ENCODE results near the gene ATAD5.
"Not testable (repeated sequence)": the region's sequence is repeated elsewhere in the genome, so short reads cannot be mapped to it uniquely, and the experiment has no call there.

Gene ATAD5

DNA sequence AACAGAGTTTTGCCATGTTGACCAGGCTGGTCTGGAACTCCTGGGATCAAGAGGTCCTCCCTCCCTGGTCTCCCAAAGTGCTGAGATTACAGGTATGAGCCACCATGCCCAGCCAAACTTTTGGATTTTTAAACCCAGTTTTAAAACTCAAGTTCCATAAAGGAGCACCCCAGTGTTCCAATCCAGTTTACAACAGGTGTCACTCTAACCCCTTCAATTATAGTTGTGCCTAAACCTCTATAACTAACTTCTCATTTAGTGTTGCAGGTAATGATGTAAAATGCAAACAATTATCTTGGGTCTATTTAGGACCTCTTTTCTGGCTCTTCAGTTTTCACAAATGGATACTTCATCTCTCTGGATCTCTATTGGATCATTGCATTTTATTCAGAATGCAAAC, 82.2 kb downstream of the ATAD5 start:
- DNase-seq: no peak

DNA sequence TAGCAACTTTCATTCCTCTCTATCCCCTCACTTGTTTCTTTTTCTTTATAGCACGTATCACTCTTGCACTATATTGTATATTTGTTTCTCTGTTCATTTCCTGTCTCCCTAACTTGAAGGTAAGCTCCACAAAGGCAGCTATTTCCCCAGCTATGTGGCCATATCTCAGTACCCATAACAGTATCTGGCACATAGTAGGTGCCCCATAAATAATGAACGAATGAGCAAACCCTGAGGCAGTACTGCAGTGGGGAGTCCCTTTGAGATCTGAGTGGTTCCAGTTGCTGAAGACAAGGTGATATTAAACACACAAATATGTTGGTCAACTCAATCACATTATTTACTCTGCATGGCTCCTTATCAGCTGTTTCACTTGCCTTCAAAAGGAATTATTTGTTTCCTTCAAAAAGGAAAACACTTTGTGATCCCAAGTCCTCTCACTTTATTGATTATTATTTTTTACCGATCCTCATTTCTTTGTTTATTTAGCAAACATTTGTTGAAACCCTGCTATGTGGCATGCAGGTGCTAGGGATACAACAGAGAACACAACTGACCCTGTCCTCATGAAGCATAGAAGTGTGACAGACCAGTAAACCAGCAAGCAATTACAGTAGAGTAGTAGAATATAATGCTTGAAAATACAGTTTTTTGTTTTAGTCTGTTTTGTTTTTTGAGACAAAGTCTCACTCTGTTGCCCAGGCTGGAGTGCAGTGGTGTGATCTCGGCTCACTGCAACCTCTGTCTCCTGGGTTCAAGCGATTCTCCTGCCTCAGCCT, 84.3 kb downstream of the ATAD5 start:
- DNase-seq: no peak

DNA sequence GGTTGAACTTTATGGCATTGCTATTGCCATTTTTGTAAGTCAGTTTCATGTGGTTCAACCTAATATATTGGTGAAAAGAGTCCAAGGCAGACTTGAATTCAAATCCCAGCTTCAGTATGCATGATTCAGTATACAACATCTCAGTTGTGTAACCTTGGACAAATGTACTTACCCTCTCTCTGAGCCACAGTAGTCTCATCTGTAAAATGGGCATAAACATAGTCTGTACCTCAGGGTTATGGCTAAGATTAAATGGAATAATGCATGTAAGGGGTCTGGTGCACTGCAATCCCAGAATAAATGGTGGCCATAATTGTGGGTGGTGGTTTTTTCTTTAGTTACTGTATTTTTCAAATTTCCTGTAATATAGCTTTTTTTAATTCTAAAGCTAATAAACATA, 85.3 kb downstream of the ATAD5 start:
- no peak for DNase-seq

DNA sequence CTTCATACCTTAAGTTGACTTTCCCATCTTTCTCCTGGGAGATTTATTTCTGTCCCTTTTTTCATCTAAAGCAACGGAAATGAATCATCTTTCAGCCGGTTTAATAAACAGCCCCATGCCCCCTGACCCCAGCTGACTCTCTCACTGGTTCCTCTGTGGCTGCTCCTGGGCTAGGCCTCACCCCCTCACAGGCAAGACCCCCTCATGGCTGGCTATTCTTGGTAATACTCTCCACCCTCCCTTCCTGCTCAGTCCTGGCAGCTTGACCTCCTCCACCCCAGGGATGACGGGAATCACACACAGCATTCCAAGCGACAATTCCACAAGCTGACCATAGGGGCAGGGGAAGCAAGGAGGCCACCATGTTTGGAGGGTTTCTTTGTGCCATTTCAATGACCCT, 88.5 kb downstream of the ATAD5 start:
- DNase-seq: peak; percentile 21

DNA sequence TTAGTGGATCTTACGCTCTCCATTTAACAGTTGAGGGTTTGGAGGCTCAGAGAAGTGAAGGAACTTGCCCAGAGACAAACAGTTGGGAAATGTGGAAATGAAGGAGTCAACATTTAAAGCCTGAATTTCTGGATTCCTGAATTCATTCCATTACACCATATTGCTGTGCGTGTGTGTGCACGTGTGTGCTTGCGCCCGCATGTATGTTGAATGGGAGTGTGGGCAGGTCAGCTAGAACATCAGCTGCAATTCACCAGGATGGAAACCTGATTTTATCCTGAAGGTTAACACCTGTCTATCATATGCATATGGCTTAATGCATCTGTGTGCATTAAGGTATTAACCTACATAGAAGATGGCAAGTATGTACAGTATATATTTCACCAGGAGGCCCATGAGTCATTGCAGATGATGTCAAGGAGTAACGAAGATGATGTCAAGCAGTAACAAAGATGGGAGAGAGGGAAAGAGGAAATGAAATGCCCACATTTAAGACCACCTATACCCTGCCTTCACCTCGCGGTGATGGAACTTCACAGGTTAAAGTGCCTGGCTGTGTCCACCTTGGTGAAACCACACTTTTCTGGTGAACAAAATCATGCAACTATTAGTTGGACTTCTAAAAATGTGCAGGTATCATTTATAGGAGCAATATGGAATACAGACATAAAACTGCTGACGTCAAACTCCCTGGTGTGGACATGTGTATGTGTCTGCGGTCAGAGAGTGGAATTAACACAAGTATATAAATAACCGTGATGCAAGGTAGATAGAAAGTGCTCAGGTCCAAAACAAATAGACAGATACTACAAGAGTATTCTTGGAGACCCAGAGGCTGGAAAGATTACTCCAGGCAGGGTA, 89.1 kb downstream of the ATAD5 start:
- no peak for DNase-seq

DNA sequence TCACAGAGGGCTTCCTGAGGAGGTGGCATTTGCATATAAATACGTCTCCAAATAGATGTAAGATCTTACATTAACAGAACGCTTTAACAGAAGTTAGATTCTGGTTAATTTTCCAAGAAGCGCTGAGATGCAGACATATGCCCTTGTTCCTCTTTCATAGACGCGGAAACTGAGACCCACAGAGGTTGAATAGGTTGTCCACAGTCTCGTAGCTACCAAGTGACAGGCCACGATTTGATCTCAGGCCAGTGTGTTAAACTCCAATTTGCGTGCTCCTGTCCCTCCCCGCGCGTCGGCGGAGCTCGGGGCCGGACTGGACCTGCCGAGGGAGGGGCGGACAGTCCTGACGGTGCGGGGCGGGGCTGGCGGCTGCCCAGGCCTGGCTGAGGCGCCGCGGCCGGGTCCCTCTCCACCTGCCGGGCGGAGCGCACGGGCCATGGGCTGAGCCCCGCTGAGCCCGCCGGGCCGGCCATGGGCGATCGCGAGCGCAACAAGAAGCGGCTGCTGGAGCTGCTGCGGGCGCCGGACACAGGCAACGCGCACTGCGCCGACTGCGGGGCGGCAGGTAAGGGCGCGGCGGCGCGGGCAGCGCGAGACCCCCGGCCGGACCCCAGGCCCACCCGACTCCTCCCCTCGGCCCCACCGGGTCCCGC, 89.9 kb downstream of the ATAD5 start, which contains the start of gene ADAP2:
TSS of gene ADAP2 (plus strand) at position 402 of the 653 bp plus-strand sequence. CDS start at position 472, 70 bp downstream.
- DNase-seq: peak; percentile 44

DNA sequence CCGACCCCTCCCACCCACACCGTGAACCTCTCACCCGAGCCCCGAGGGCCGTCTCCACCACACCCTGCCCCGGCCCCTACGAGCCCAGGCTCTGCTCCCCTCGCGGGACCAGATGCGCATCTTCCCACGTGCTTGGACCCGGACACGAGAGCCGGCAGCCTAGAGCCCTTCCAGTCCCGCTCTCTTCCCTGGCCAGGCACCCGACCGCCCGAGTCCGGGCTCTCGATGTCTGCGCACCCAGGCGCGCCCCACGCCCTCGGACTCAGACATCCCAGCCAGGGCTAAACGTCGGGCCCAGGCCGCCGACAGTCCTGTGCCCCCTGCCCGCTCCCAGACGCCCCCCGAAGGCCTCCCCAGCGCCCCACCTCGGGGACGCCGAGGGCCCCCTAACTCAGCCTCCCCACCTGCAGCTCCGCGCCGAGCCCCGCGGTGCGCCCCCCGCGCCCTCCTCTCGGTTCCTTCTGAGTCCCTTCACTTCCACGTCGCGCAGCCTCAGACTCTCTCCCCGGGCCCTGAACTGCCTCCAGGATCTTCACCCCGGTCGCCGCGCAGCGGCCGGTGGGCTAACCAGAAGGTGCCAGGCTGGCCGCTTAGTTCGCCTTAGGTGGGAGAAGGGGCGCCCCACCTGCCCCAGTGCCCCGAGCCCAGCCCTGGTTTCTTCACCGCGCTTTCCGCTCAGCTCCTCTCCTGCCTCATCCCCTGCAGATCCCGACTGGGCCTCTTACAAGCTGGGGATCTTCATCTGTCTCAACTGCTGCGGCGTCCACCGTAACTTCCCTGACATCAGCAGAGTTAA, 90.7 kb downstream of the ATAD5 start:
- no peak for DNase-seq

DNA sequence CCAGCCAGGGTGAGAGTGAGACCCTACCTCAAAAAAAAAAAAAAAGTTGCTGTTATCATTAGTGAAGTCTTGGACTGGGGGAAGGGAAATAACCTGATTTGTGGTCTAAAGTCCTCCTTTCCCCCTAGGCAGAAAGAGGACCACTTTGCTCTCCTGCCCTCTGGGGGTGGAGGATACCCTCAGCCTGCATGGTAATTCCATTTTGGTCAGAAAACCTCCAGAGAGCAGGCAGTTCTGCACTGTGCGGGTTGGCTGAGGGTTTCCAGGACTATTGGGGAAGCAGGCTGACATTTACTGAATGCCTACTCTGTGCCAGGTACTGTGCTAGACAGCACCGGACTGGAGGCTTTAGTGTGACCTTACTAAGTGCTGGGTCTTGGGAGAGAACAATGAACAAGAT, 92.6 kb downstream of the ATAD5 start:
- no peak for DNase-seq

DNA sequence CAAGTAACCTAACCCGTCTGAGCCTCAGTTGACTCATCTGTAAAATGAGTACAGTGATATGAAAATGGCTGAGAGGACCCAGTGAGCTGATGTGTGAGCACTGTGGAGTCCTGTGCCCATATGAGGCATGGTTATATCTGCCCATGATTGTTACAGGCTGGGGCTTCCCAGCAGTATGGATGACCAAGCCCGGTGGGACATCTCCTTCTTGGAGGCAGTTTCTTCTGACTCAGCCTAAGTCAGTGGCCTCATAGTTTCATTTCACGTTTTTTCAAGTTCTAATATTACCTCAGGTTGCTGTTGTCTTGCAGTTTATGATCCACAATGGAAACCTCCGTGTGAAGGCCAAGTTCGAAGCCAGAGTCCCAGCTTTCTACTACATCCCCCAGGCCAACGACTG, 94.8 kb downstream of the ATAD5 start:
- DNase-seq: no peak

DNA sequence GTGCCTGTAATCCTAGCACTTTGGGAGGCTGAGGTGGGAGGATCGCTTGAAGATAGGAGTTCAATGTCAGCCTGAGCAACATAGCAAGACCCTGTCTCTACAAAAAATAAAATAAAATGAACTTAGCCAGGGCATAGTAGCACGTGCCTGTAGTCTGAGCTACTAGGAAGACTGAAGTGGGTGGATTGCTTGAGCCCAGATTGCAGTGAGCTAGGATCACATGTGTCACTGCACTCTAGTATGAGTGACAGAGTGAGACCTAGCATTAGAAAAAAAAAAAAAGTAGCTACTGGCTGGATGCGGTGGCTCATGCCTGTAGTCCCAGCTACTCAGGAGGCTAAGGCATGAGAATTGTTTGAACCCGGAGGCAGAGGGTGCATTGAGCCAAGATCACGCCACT, 96.0 kb downstream of the ATAD5 start:
- DNase-seq: no peak

DNA sequence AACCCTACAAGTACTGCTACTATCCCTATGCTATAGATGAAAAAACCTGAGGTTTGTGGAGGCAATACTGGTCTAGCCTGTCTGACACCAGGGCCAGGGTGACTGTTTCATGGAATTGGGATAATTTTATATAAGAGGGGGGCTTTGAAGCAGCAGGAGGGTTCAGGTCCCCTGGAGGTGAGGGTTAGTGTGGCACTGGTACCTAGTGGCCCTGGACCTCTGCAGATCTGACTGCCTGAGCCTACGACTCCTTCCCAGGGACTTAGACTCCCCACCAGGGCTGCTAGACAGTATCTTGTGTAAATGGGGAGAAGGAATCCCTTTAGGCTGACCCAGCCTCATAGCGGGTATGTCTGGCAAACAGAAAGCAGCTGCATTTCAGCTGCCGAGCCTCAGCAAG, 96.8 kb downstream of the ATAD5 start:
- no peak for DNase-seq

DNA sequence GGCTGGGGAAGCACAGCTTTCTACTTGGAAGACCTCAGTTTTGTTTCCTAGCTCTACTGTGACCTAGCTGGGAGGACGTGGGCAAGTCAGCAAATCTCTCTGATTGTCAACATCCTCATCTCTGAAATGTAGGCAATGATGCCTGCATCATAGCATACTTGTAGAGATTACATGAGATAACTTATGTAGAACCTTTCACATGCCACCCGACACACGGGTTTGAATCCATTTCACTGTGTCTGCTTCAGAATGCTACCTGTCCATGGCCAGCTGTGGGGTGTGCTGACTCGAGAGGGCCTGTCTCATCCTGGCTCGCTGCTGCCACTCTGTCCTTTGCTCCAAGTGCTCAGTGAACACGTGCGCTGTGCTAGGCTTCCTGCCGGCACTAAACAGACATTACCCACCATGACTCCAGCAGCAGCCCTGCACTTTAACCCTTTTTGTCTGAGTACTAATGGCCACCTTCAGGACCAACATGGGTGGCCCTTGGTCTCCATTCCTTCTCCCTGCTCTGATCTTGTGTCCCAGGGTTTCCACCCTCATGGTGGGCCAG, 97.4 kb downstream of the ATAD5 start:
- DNase-seq: no peak

DNA sequence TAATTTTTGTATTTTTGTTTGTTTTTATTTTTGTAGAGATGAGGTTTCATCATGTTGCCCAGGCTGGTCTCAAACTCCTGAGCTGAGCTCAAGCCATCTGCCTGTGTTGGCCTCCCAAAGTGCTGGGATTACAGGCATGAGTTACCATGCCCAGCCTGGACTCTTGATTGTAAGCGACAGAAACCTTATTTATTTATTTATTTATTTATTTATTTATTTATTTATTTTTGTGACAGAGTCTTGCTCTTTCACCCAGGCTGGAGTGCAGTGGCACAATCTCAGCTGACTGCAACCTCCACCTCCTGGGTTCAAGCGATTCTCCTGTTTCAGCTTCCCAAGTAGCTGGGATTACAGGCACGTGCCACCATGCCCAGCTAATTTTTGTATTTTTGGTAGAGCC, 98.1 kb downstream of the ATAD5 start:
- not testable (repeated sequence) for DNase-seq

DNA sequence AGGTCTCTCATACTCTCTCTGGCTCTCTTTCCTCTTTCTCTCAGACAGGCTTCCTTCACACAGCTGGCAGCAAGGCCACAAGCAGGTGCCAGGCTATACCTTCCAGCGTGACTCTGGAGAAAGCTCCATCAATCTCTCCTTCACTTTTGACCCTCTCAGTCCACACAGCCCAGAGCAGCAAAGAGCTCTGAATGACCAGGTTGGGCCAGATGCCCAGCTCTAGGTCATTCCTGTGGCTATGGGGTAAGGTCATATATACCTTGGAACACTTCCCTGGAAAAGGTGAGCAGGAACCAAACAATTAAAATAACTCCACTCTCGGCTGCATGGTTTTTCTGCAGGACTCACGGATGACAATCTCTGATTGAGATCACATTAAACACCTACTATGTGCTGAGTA, 98.7 kb downstream of the ATAD5 start:
- no peak for DNase-seq

DNA sequence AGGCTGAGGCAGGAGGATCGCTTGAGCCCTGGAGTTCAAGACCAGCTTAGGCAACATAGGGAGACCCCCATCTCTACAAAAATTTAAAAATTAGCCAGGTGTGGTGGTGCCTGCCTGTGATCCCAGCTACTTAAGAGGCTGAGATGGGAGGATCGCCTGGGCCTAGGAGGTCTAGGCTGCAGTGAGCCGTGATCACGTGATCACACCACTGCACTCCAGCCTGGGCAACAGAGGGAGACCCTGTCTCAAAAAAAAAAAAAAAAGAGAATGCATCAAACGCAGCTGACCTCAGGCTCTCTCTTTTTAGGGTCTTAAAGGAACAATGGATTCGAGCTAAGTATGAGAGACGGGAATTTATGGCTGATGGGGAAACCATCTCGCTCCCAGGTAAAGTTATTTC, 99.8 kb downstream of the ATAD5 start:
- not testable (repeated sequence) for DNase-seq

DNA sequence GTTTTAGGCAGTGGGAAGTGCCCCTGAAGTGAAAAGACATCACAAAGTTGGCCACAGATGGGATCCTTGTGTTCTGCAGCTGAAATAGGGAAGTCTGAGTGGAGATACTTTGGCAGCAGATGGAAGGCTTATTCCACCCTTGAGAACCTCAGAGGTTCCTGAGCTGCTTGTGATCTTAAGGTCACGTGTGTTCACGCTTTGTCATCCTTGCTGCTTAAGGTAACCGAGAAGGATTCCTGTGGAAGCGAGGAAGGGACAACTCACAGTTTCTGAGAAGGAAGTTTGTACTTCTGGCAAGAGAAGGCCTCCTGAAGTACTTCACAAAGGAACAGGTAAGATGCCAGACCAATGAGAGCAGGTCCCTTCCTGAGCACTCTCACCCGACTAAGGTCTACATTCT, 102.2 kb downstream of the ATAD5 start:
- DNase-seq: no peak

DNA sequence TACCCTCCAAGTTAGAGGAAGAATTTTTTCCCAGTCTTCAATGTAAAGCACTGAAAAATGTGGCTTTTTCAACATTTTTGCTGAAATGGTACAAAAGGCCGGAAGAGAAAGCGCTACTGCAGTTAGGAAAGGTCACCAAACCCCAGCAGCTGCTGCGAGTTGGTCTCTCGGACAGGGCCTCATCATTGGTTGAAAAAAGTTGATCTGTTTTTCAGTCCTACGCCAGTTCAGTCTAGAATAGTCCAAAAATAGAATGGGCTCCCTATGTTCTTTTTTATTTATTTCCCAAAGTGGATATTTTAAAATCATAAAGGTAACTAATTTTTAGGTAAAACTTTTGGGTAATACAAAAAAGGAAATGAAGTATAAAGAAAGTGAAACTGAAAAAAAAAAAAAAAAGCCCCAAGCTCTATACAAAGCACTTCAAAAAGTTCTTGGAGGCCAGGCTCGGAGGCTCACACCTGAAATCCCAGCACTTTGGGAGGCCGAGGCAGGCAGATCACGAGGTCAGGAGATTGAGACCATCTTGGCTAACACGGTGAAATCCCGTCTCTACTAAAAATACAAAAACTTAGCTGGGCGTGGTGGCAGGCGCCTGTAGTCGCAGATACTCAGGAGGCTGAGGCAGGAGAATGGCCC, 107.4 kb downstream of the ATAD5 start:
- DNase-seq: no peak

DNA sequence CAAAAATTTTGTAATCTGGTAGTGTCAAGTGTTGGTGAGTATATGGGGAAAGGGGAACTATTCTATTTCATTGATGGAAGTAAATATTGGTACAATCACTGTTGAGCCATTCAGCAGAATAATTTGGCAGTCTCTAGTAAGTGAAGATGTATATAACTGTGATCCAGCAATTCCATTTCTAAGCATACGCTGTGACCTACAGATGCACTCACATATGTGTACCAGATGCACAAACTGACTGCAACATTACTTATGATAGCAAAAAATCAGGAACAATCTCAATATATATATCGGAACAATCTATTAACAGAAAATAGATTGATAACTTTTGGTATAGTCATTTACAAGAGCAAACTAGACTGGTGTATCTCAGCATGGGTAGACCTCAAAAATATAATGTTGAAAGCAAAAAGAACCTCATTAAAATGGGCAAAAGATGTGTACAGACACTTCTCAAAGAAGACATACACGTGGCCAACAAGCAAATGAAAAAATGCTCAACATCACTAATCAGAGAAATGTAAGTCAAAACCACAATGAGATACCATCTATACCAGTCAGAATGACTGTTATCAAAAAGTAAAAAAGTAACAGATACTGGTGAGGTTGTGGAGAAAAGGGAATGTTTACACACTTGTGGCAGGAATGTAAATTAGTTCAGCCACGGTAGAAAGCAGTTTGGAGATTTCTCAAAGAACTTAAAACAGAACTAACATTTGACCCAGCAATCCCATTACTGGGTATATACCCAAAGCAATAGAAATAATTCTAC, 110.7 kb downstream of the ATAD5 start:
- DNase-seq: no peak

Data from femur (tissue), 1 donor.